Thoracic aorta (tissue), 2 donors: ENCODE results near the gene DRICH1. TPM values are rescaled to one million over a fixed set of nuclear protein-coding genes. Genes with fewer than 3 reads are reported as not detected.

Experiments
- ATAC-seq: fragments of 150-250 bp; one replicate; pipeline ENCODE4 v1.8.0; 2017; ENCODE audit warnings: low read depth; ENCODE audit not compliant: insufficient number of reproducible peaks, low FRiP score
- DNase-seq: peaks from one replicate; pipeline ENCODE4 v3.0.0-alpha.2; 2020; ENCODE audit warnings: low spot score
- H3K27ac ChIP-seq, 2 donors: fragments of 200-600 bp; sonication (generic); 1 replicate in 1 of 2; 2 replicates in 1 of 2; pipeline ENCODE4 v1.5.1; 2016; ENCODE audit warnings: mild to moderate bottlenecking in 2 of 2, moderate library complexity in 2 of 2
- H3K27me3 ChIP-seq: fragments of 200-600 bp; sonication (generic); replicated peaks from 2 replicates; pipeline ENCODE4 v1.6.0; 2016; ENCODE audit warnings: mild to moderate bottlenecking; ENCODE audit not compliant: insufficient read depth
- H3K36me3 ChIP-seq: fragments of 200-600 bp; sonication (generic); one replicate; pipeline ENCODE4 v1.5.1; 2016
- H3K4me1 ChIP-seq, 2 donors: fragments of 200-600 bp; sonication (generic); 1 replicate in 1 of 2; 2 replicates in 1 of 2; pipeline versions ENCODE4 v1.5.1 to v1.6.0; 2016; ENCODE audit warnings: low read depth in 2 of 2, mild to moderate bottlenecking in 1 of 2; ENCODE audit not compliant: control insufficient read depth in 1 of 2
- H3K4me3 ChIP-seq: fragments of 200-600 bp; sonication (generic); 2 replicates; pipeline ENCODE4 v1.5.1; 2016; ENCODE audit warnings: mild to moderate bottlenecking
- H3K9me3 ChIP-seq: fragments of 200-600 bp; sonication (generic); 2 replicates; pipeline ENCODE4 v1.5.1; 2016
- CTCF ChIP-seq: fragments of 200-600 bp; sonication (generic); IDR thresholded peaks from one replicate; pipeline ENCODE4 v1.5.1; 2019; ENCODE audit warnings: antibody characterized with exemption
- total RNA-seq, 2 donors: library from RNA; depleted of rRNA; stranded (reverse); fragments of >200 nt; gene quantifications; one replicate each; pipeline versions ENCODE4 v1.1.0 to v1.2.3, GENCODE V29; 2016

DRICH1 gene
- total RNA-seq, 2 donors from 2014 or later: not detected

DNA sequence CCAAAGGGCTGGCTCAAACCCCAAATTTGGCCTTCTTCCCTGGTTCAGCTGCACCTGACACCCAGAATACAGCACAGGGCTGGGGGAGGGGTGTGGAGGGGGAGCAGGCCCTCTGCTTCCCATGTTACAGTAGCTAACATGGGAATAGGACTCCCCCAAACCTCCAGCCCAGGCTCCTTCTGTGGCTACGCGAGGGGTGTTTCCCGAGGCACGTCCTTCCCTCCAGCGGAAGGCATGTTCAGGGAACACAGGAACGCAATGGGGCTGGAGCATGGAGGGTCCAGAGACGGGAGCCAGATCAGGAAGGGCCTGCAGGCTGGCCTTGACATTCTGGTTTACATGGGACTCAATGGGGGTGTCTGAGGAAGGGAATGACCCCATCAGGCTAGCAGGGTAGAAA is 40.3 kb downstream of the DRICH1 start:
- Histone ChIP-seq H3K4me3 (no peak overlapping the region), H3K36me3 (no peaks in the 10 kb centered on the region), H3K4me1 (no peaks in the 10 kb centered on the region), H3K27me3 (no peaks in the 10 kb centered on the region), H3K9me3 (no peaks in the 10 kb centered on the region), H3K27ac (no peak overlapping the region)
- no peak for TF ChIP-seq CTCF
- DNase-seq: no peak
- ATAC-seq: no peak

DNA sequence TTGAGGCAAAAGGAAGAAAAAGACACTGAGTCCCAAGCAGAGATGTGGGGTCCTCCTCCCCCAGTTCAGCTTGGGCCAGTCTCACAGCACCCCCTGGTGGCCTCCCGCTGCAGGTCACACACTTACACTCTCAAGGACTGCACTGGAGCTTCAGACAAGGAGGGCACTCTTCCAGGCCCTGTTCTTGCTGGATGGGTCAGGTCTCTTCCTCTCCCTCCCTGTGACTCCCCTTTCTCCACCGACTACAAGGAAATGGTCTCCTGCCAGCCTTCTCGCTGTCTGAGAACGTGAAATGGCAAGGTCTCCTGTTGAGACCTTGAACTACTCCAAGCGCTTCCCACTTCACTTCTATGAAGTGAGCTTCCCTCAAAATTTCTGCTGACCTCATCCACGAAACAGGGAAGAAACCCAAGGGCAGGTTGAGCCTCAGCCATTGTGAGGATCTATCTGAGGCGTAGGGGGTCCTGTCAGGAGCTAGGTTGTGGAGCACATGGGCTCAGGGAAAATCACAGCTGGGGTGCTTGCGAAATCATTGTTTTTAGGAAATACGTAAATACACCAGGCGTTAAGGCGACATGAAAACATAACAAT is 40.8 kb downstream of the DRICH1 start:
- no peak overlapping the region for H3K4me3 ChIP-seq
- H3K4me1 ChIP-seq: no peaks in the 10 kb centered on the region
- H3K27ac ChIP-seq: no peak overlapping the region
- no peaks in the 10 kb centered on the region for H3K27me3 ChIP-seq
- DNase-seq: no peak
- no peaks in the 10 kb centered on the region for H3K9me3 ChIP-seq
- ATAC-seq: no peak
- peak; percentile 44 for TF ChIP-seq CTCF
- H3K36me3 ChIP-seq: no peaks in the 10 kb centered on the region

DNA sequence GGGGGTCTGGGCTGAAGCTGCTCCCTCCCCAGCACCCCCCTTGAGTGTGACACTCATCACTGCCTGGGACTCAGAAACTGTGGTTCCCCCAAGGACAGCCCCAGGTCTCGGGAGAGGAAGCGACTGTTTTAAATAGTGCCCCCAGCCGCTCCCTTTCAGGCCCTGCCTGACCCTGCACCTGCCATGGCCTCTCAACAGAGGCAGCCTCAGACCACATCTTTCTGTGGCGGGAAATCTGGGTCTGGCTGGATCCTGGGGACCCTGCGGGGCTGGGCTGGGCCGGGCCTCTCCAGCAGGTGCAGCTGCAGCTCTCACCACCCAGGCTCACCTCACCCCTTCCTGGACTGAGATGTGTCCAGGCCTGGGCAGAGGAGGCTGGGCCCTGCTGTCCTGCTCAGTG is 48.3 kb downstream of the DRICH1 start:
- H3K4me3 ChIP-seq: no peak overlapping the region
- no peak for TF ChIP-seq CTCF
- DNase-seq: no peak
- no peaks in the 10 kb centered on the region for H3K4me1 ChIP-seq
- no peaks in the 10 kb centered on the region for H3K27me3 ChIP-seq
- ATAC-seq: no peak
- no peaks in the 10 kb centered on the region for H3K9me3 ChIP-seq
- no peaks in the 10 kb centered on the region for H3K36me3 ChIP-seq
- H3K27ac ChIP-seq: no peak overlapping the region

DNA sequence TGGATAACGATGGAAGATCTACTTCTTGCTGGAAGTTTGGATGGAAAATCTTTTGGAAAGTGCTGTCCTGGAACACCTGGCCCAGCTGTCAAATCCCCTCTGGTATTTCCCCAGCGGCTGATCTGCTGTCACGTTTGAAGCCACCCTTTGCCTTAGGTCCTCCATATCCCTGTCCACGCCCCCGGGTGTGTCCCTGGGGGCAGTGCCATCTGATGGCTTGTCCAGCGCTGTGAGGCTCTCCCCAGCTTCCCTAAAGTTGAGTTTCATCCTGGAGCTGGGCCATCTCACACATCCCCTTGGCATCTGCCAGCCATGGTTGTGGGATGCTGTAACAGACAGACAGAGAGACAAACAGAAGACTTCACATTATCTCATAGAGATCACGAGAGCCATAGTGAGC is 49.0 kb downstream of the DRICH1 start:
- no peak for DNase-seq
- H3K9me3 ChIP-seq: no peaks in the 10 kb centered on the region
- H3K27me3 ChIP-seq: no peaks in the 10 kb centered on the region
- no peak overlapping the region for H3K4me3 ChIP-seq
- ATAC-seq: no peak
- no peak for TF ChIP-seq CTCF
- H3K36me3 ChIP-seq: no peaks in the 10 kb centered on the region
- no peaks in the 10 kb centered on the region for H3K4me1 ChIP-seq
- no peak overlapping the region for H3K27ac ChIP-seq

DNA sequence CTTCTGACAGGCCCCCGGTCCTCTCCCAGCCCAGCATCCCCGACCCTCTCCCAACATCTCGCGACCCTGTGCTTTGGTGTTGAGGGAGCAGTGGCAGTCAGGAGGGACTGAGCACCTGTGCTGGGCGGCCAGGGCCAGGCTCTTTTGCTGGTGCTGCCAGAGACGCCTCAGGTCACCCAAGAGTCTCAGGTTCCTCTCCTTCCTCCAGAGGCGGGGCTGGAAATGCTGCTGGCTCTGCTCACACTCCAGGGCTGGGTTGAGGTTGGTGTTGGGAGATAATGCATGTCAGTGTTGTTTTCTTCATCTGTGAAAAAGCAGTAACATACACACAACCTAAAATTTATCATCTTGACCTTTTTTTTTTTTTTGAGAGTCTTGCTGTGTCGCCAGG is 50.9 kb downstream of the DRICH1 start:
- no peaks in the 10 kb centered on the region for H3K4me1 ChIP-seq
- H3K36me3 ChIP-seq: no peaks in the 10 kb centered on the region
- H3K27ac ChIP-seq: no peak overlapping the region
- no peaks in the 10 kb centered on the region for H3K9me3 ChIP-seq
- no peak for TF ChIP-seq CTCF
- no peak overlapping the region for H3K4me3 ChIP-seq
- no peaks in the 10 kb centered on the region for H3K27me3 ChIP-seq
- ATAC-seq (no peak), DNase-seq (no peak)
